GM12878 (cell line): Measurements from ENCODE around the gene RGS12. TPM values are rescaled to one million over a fixed set of nuclear protein-coding genes. Genes with fewer than 3 reads are reported as not detected.

ENCODE experiments used
- ATAC-seq: fragments of 200-7000 bp; cut with Tn5 transposase; 3 replicates; pipeline ENCODE4 v1.9.1; 2020; ENCODE audit warnings: mild to moderate bottlenecking, moderate library complexity
- BruUV-seq: library from RNA; stranded (reverse); fragments of 400-500 nt; replicated peaks from 2 replicates; lab custom pipeline; 2021; lab: Mats Ljungman, UMichigan
- CTCF ChIA-PET: fragments of 300-600 bp; sonication (Branson Sonifier 250); formaldehyde crosslinking; extraction: SDS; loops from one replicate; lab custom pipeline; 2021; ENCODE audit warnings: inconsistent platforms; lab: Yijun Ruan, JAX
- POLR2A ChIA-PET: fragments of 350-600 bp; formaldehyde crosslinking; extraction: SDS; loops from one replicate; lab custom pipeline; 2021; ENCODE audit warnings: inconsistent platforms; lab: Charles Lee
- RAD21 ChIA-PET: fragments of 300-600 bp; sonication (Branson Sonifier 250); formaldehyde crosslinking; loops from one replicate; lab custom pipeline; 2023; ENCODE audit warnings: antibody characterized with exemption; ENCODE audit not compliant: unreplicated experiment; lab: Charles Lee
- SMC1A ChIA-PET: fragments of 300-600 bp; sonication (Branson Sonifier 250); formaldehyde crosslinking; loops from one replicate; lab custom pipeline; 2023; ENCODE audit not compliant: unreplicated experiment, uncharacterized antibody; lab: Charles Lee
- DNase-seq: peaks from one replicate; pipeline ENCODE4 v3.0.0-alpha.2; 2011; ENCODE audit warnings: low read depth, low spot score
- FAIRE-seq: peaks from 3 replicates; lab custom pipeline; 2011; peaks lifted over from hg19 to GRCh38; lab: Jason Lieb, UNC
- H2AFZ ChIP-seq: 2 replicates; pipeline ENCODE4 v1.6.0; 2011; ENCODE audit warnings: low read depth, low read length, control low read depth; ENCODE audit not compliant: control insufficient read depth
- H3K27ac ChIP-seq: 2 replicates; pipeline ENCODE4 v1.5.1; 2011; ENCODE audit warnings: control low read depth; ENCODE audit not compliant: control insufficient read depth, insufficient read depth
- H3K27me3 ChIP-seq, 2 experiments: replicated peaks in 1 of 2; 2 replicates each; pipeline versions ENCODE4 v1.6.0 to v1.6.1; 2011; ENCODE audit warnings: low read length in 1 of 2; ENCODE audit not compliant: control insufficient read depth in 2 of 2, insufficient read depth in 2 of 2
- H3K36me3 ChIP-seq, 2 experiments: 2 replicates each; pipeline ENCODE4 v1.5.1; 2011; ENCODE audit warnings: low read length in 1 of 2; ENCODE audit not compliant: control insufficient read depth in 2 of 2, insufficient read depth in 2 of 2
- H3K4me1 ChIP-seq: 2 replicates; pipeline ENCODE4 v1.6.1; 2011; ENCODE audit warnings: mild to moderate bottlenecking, low read length, moderate library complexity, mixed read lengths; ENCODE audit not compliant: control insufficient read depth, insufficient read depth
- H3K4me2 ChIP-seq: 2 replicates; pipeline ENCODE4 v1.6.0; 2011; ENCODE audit warnings: control low read depth; ENCODE audit not compliant: control insufficient read depth, insufficient read depth
- H3K4me3 ChIP-seq: fragments of 200-600 bp; sonication (generic); 2 replicates; pipeline ENCODE4 v1.5.1; 2016
- H3K79me2 ChIP-seq: 2 replicates; pipeline ENCODE4 v1.6.0; 2011; ENCODE audit warnings: low read length; ENCODE audit not compliant: control insufficient read depth, insufficient read depth
- H3K9ac ChIP-seq: 2 replicates; pipeline ENCODE4 v1.8.0; 2011; ENCODE audit warnings: low read length, control low read depth, mixed read lengths; ENCODE audit not compliant: control insufficient read depth, insufficient read depth
- H3K9me3 ChIP-seq: replicated peaks from 3 replicates; pipeline ENCODE4 v1.5.1; 2011; ENCODE audit warnings: mild to moderate bottlenecking, low read length; ENCODE audit not compliant: control insufficient read depth, insufficient read depth
- H4K20me1 ChIP-seq: 2 replicates; pipeline ENCODE4 v1.6.0; 2011; ENCODE audit not compliant: control insufficient read depth, insufficient read depth
- HCFC1 ChIP-seq: fragments of 150-350 bp; IDR thresholded peaks from 2 replicates; pipeline ENCODE4 v1.6.1; 2014; ENCODE audit warnings: low read length
- NBN ChIP-seq: fragments of 450-650 bp; IDR thresholded peaks from 2 replicates; pipeline ENCODE4 v1.6.1; 2016
- RUNX3 ChIP-seq: IDR thresholded peaks from 2 replicates; pipeline ENCODE4 v1.6.1; 2012; ENCODE audit warnings: low read length, inconsistent platforms
- SPI1 ChIP-seq: IDR thresholded peaks from 2 replicates; pipeline ENCODE4 v1.6.1; 2011; ENCODE audit warnings: low read depth, mild to moderate bottlenecking, low read length, moderate library complexity, borderline replicate concordance; ENCODE audit not compliant: insufficient read depth
- STAT3 ChIP-seq: IDR thresholded peaks from 2 replicates; pipeline ENCODE4 v1.6.1; 2011; ENCODE audit warnings: low read depth, low read length, improper control_type of control experiment
- TCF12 ChIP-seq: IDR thresholded peaks from 2 replicates; pipeline ENCODE4 v1.6.1; 2011; ENCODE audit warnings: low read depth, mild to moderate bottlenecking, low read length
- TCF3 ChIP-seq: IDR thresholded peaks from 2 replicates; pipeline ENCODE4 v1.6.1; 2012; ENCODE audit warnings: low read depth, mild to moderate bottlenecking, low read length, borderline replicate concordance; ENCODE audit not compliant: insufficient read depth
- TCF7 ChIP-seq: IDR thresholded peaks from 2 replicates; pipeline ENCODE4 v1.6.1; 2014; ENCODE audit warnings: antibody characterized with exemption, borderline replicate concordance
- WGBS: methylation state at CpG from one replicate; pipeline ENCODE4 v1.1.6; 2016; ENCODE audit warnings: low lambda C conversion rate; ENCODE audit not compliant: insufficient replicate concordance, insufficient coverage; ENCODE audit errors: missing lambda C conversion rate; 5-methylcytosine and 5-hydroxymethylcytosine counted together
- in situ Hi-C: fragments of 300-500 bp; cut with MboI; formaldehyde crosslinking; loops from 9 replicates; pipeline ENCODE4 v1.14.3; 2018; ENCODE audit warnings: mixed read lengths
- intact Hi-C: fragments of 100-400 bp; cut with micrococcal nuclease; formaldehyde crosslinking; loops from one replicate; pipeline ENCODE4 v1.14.2; 2022; ENCODE audit not compliant: unreplicated experiment
- polyA plus RNA-seq, 11 experiments: library from polyadenylated mRNA; depleted of rRNA in 4 of 11; unstranded in 6 of 11; stranded (reverse) in 5 of 11; fragments of >200 nt; fragmentation: Nextera tagmentation in 4 of 11; fragmentation: Illumina TruSeq in 1 of 11; extraction: Ambion mirVana in 4 of 11; extraction: Trizol in 1 of 11; gene quantifications; 1 replicate in 1 of 11; 2 replicates in 10 of 11; pipeline versions ENCODE4 v1.2.1 to v1.2.3, GENCODE V29; 2011 to 2016; ENCODE audit warnings: inconsistent platforms in 2 of 11, missing spikeins in 2 of 11, low read depth in 1 of 11
- total RNA-seq, 4 experiments: library from RNA; depleted of rRNA in 3 of 4; stranded (reverse); fragments of >200 nt in 3 of 4; fragmentation: Illumina TruSeq in 1 of 4; extraction: Trizol in 1 of 4; gene quantifications; 2 replicates each; pipeline versions ENCODE4 v1.2.1 to v1.2.3, GENCODE V29; 2013 to 2021
- TF ChIP-seq, protein P1 (sequence below): IDR thresholded peaks from 2 replicates; pipeline ENCODE4 v1.6.1; 2012; ENCODE audit warnings: mild to moderate bottlenecking, low read depth, low read length
- TF ChIP-seq, protein P2 (sequence below): IDR thresholded peaks from 2 replicates; pipeline ENCODE4 v1.6.1; 2012; ENCODE audit warnings: low read depth, low read length, improper control_type of control experiment
- TF ChIP-seq, protein P3 (sequence below), 3 experiments: IDR thresholded peaks in 2 of 3; conservative IDR thresholded peaks in 1 of 3; 2 replicates each; pipeline ENCODE4 v1.5.1; 2011; ENCODE audit warnings: low read depth in 3 of 3, low read length in 3 of 3, mild to moderate bottlenecking in 3 of 3, control low read depth in 2 of 3, moderate library complexity in 2 of 3, inconsistent platforms in 1 of 3, mixed read lengths in 1 of 3; ENCODE audit not compliant: control insufficient read depth in 2 of 3, insufficient read depth in 1 of 3; ENCODE audit errors: extremely low read depth in 1 of 3
- TF ChIP-seq, protein P4 (sequence below): IDR thresholded peaks from 2 replicates; pipeline ENCODE4 v1.6.1; 2012; ENCODE audit warnings: low read depth, low read length, improper control_type of control experiment
- TF ChIP-seq, protein P5 (sequence below): fragments of 450-650 bp; IDR thresholded peaks from 2 replicates; pipeline ENCODE4 v1.6.1; 2016; ENCODE audit warnings: mild to moderate bottlenecking

Gene RGS12
- total and polyA plus RNA-seq, 10 of the 15 experiments (the other 5 are each of a cell fraction or from before 2014, with no cell fraction given): 0.02 to 2.2 (median 0.73) TPM

DNA sequence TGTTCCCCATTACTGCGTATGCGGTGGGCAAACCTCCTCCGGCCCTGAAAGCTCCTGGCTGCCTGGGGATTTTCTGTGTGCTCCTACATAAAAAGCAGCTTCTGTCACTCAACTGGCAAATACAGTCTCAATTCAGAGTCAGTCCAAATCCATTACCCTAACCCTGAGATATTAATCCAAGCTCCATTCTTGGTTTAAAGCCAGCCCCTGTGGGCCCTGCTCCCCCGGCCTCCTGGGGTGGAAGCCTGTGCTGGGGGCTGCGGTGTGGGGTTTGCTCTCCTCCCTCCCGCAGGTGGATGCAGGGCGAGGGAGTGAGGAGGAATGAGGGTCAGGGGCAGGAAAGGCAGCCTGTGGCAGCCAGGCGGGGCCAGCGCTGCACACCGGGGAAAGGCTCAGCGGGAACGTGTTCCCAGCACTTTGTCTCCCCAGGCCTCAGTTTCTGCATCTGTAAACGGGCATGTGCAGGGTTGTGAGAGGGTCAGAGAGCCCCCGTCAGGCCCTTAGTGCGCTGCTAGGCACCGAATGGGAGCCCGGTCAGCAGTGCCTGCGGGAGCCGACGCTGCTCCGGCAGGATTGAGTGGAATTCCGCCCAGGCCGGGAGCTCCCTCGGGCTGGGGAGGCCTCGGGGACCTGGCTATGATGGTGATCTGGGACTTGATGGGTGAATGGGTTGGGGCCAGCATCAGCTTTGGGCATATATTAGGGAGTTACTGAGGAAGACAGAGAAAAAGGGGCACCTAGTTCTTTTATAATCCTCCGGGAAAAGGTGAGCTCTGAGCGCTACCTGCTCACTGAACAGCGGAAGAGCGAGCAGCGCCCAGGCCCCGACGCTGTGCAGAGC is 6.3 kb upstream of the RGS12 start:
- ChIA-PET POLR2A (interaction anchor here (0.5 to 0.6 kb wide), 2 partner anchors 207 to 767 kb away, joined by 3 to 9 read pairs; no protein-coding TSS in a partner anchor), SMC1A (interaction anchor here (0.9 to 1.7 kb wide), 2 partner anchors 30 to 60 kb away, joined by 4 to 5 read pairs; no protein-coding TSS in a partner anchor), CTCF (interaction anchor here (1.0 to 1.5 kb wide), 5 partner anchors 13 to 179 kb away, joined by 3 to 4 read pairs (median 4); no protein-coding TSS in a partner anchor), RAD21 (no interaction called here)
- 78% methylated on average over 32 of the region's 32 CpGs for WGBS
- H3K4me2 ChIP-seq: peak overlapping the region; percentile 81
- ATAC-seq: no peak
- peaks cover 2% of the 10 kb centered on the region in 2 experiments; a peak in 2 of 4 replicates for H3K27me3 ChIP-seq
- H3K79me2 ChIP-seq: no peaks in the 10 kb centered on the region
- peak; percentile 70 for DNase-seq
- H3K4me1 ChIP-seq: peaks cover 17% of the 10 kb centered on the region
- H3K36me3 ChIP-seq: no peaks in the 10 kb centered on the region
- FAIRE-seq: no peak
- intact Hi-C loops: no loop called here
- in situ Hi-C loops: no loop called here
- peak overlapping the region; percentile 69; the same call in 1 of the 2 replicates for H2AFZ ChIP-seq
- peak overlapping the region; percentile 34; the same call in 1 of the 2 replicates for H3K9ac ChIP-seq
- no peak overlapping the region for H3K4me3 ChIP-seq
- no peaks in the 10 kb centered on the region; the same call in 2 of the 3 replicates for H3K9me3 ChIP-seq
- H4K20me1 ChIP-seq: no peaks in the 10 kb centered on the region
- no peak overlapping the region; the same call in 1 of the 2 replicates for H3K27ac ChIP-seq
- no TSS peak for BruUV-seq
- TF ChIP-seq, protein P1, sequence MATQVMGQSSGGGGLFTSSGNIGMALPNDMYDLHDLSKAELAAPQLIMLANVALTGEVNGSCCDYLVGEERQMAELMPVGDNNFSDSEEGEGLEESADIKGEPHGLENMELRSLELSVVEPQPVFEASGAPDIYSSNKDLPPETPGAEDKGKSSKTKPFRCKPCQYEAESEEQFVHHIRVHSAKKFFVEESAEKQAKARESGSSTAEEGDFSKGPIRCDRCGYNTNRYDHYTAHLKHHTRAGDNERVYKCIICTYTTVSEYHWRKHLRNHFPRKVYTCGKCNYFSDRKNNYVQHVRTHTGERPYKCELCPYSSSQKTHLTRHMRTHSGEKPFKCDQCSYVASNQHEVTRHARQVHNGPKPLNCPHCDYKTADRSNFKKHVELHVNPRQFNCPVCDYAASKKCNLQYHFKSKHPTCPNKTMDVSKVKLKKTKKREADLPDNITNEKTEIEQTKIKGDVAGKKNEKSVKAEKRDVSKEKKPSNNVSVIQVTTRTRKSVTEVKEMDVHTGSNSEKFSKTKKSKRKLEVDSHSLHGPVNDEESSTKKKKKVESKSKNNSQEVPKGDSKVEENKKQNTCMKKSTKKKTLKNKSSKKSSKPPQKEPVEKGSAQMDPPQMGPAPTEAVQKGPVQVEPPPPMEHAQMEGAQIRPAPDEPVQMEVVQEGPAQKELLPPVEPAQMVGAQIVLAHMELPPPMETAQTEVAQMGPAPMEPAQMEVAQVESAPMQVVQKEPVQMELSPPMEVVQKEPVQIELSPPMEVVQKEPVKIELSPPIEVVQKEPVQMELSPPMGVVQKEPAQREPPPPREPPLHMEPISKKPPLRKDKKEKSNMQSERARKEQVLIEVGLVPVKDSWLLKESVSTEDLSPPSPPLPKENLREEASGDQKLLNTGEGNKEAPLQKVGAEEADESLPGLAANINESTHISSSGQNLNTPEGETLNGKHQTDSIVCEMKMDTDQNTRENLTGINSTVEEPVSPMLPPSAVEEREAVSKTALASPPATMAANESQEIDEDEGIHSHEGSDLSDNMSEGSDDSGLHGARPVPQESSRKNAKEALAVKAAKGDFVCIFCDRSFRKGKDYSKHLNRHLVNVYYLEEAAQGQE: no peak
- TF ChIP-seq HCFC1: no peak
- TF ChIP-seq, protein P2, sequence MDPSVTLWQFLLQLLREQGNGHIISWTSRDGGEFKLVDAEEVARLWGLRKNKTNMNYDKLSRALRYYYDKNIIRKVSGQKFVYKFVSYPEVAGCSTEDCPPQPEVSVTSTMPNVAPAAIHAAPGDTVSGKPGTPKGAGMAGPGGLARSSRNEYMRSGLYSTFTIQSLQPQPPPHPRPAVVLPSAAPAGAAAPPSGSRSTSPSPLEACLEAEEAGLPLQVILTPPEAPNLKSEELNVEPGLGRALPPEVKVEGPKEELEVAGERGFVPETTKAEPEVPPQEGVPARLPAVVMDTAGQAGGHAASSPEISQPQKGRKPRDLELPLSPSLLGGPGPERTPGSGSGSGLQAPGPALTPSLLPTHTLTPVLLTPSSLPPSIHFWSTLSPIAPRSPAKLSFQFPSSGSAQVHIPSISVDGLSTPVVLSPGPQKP: no peak
- TF ChIP-seq, protein P3, sequence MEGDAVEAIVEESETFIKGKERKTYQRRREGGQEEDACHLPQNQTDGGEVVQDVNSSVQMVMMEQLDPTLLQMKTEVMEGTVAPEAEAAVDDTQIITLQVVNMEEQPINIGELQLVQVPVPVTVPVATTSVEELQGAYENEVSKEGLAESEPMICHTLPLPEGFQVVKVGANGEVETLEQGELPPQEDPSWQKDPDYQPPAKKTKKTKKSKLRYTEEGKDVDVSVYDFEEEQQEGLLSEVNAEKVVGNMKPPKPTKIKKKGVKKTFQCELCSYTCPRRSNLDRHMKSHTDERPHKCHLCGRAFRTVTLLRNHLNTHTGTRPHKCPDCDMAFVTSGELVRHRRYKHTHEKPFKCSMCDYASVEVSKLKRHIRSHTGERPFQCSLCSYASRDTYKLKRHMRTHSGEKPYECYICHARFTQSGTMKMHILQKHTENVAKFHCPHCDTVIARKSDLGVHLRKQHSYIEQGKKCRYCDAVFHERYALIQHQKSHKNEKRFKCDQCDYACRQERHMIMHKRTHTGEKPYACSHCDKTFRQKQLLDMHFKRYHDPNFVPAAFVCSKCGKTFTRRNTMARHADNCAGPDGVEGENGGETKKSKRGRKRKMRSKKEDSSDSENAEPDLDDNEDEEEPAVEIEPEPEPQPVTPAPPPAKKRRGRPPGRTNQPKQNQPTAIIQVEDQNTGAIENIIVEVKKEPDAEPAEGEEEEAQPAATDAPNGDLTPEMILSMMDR (IDR thresholded peaks at IDR 0.05 in 2 of 3, conservative IDR thresholded peaks at IDR 0.05 in 1 of 3; ENCODE audit: control insufficient read depth in 2 of 3, extremely low read depth in 1 of 3, insufficient read depth in 1 of 3, low read depth in 3 of 3, low read length in 3 of 3): no peak
- no peak for TF ChIP-seq STAT3
- TF ChIP-seq, protein P4, sequence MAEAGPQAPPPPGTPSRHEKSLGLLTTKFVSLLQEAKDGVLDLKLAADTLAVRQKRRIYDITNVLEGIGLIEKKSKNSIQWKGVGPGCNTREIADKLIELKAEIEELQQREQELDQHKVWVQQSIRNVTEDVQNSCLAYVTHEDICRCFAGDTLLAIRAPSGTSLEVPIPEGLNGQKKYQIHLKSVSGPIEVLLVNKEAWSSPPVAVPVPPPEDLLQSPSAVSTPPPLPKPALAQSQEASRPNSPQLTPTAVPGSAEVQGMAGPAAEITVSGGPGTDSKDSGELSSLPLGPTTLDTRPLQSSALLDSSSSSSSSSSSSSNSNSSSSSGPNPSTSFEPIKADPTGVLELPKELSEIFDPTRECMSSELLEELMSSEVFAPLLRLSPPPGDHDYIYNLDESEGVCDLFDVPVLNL: no peak
- TF ChIP-seq TCF7: no peak
- no peak for TF ChIP-seq RUNX3
- TF ChIP-seq NBN: no peak
- TF ChIP-seq, protein P5, sequence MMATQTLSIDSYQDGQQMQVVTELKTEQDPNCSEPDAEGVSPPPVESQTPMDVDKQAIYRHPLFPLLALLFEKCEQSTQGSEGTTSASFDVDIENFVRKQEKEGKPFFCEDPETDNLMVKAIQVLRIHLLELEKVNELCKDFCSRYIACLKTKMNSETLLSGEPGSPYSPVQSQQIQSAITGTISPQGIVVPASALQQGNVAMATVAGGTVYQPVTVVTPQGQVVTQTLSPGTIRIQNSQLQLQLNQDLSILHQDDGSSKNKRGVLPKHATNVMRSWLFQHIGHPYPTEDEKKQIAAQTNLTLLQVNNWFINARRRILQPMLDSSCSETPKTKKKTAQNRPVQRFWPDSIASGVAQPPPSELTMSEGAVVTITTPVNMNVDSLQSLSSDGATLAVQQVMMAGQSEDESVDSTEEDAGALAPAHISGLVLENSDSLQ: peak; percentile 95
- TF ChIP-seq TCF12: no peak
- no peak for TF ChIP-seq TCF3
- TF ChIP-seq SPI1: no peak; the same call in 1 of the 2 replicates
